GM21528 (cell line): ENCODE data around the gene PIAS2.
"Not testable (repeated sequence)": the region's sequence is repeated elsewhere in the genome, so short reads cannot be mapped to it uniquely, and the experiment has no call there.

Experiments
- ATAC-seq: cut with Tn5 transposase; IDR thresholded peaks from one replicate; pipeline ENCODE4 v1.9.1; 2021; ENCODE audit warnings: mild to moderate bottlenecking, moderate library complexity; ENCODE audit not compliant: unreplicated experiment, low FRiP score

The PIAS2 gene

DNA sequence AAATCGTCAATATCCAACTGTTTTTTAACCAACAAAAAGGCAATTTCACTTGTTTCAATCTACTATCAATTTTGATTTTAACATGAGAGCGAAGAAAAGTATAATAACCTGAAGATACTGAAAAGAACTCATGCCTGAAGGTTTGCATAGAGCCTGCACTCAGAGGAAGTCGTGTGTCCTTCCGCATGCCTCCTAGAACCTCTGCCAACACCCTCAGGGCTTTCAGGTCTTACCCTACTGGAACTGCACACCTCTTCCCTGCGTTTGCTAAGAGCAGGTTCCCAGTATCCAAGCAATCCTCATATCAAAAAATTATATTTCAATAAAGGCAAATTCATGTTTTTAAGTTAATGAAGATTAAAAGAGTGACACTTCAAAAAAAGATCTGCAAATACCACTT is 74.7 kb downstream of the PIAS2 start:
- ATAC-seq = no peak

DNA sequence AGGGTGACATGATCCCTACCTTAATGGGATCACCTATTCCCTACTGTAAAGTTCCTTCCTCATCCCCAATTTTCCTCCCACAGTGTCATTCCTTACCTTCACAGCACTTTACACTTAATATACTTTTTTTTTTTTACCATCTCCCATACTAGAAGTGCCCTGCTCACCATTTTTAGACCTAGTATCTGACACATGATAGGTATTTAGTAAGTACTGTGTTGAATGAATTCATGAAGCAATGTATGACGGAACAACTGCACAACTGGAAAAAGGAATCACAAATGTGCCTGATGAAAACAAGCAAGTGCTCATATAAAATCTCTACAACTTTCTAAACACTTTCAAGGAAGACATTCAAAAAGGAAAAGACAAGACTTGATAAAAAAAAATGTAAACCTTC is 83.4 kb downstream of the PIAS2 start:
- no peak for ATAC-seq

DNA sequence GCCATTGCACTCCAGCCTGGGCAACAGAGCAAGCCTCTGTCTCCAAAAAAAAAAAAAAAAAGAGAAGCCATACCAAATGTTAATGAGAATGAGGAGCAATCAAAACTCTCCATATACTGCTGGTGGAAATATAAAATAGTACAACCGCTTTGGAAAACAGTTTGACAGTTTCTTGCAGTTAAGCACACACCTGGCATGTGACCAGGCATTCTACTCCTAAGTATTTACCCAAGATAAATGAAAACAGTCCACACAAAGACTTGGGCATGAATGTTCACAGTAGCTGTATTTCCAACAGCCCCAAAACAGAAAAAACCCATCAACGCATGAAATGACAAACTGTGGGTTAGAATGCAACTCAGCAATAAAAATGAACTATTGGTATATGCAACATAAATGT is 84.5 kb downstream of the PIAS2 start:
- ATAC-seq = no peak

DNA sequence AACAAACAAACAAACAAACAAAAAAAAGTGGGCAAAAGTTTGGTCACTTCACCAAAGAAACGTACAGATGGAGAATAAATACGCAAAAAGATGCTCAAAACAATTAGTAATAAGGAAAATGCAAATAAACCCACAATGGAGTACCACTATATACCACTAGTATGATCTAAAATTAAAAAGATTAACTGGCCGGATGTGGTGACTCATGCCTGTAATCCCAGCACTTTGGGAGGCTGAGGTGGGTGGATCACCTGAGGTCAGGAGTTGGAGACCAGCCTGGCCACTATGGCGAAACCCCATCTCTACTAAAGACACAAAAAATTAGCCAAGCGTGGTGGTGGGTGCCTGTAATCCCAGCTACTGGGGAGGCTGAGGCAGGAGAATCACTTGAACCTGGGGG is 84.9 kb downstream of the PIAS2 start:
- ATAC-seq = not testable (repeated sequence)

DNA sequence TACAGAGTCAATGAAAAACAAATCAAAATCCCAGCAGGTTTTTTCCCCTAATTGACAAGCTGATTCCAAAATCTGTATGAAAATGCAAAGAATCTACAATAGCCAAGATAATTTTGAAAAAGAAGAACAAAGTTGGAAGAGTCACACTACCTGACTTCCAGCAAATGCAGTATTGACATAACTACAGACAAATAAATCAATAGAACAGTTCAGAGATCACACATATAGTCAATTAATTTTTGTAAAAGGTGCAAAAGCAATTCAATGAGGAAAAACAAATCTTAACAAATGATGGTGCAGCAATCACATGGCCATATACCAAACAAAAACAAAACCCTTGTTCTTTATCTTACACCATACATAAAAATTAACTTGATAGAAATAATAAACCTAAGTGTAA is 85.9 kb downstream of the PIAS2 start:
- no peak for ATAC-seq

DNA sequence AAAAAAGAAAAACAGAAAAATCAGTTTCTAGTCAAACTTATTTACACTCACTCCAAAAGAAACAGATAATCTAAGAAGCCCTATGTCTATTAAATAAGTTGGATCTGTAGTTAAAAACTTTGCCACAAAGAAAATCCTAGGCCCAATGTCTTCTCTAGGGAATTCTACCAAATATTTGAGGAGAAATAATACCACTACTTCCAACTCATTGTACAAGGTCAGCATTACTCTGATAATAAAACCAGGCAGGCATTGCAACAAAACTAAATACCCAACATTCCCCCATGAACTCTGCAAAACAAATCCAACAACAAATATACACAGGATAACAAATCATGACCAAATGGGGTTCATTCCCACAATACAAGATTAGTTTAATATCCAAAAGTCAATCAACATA is 86.7 kb downstream of the PIAS2 start:
- ATAC-seq = no peak

DNA sequence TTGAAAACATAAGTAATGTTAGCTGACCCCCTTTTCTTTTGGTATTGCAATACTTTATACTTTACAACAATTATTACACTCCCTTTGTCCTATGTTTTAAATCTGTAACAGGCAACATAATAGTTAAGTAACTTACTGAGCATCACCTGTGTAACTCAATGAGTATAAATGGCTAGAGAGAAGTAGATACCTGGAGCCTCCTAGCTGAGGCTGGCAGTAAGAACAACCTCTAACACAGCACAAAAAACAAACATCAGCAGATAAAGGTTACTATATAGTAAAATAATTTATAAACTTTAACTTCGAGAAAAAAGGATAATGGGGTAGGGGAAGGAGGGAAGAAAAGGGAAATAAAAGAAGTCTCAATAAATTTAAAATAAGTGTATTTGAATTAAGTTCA is 87.4 kb downstream of the PIAS2 start:
- no peak for ATAC-seq

DNA sequence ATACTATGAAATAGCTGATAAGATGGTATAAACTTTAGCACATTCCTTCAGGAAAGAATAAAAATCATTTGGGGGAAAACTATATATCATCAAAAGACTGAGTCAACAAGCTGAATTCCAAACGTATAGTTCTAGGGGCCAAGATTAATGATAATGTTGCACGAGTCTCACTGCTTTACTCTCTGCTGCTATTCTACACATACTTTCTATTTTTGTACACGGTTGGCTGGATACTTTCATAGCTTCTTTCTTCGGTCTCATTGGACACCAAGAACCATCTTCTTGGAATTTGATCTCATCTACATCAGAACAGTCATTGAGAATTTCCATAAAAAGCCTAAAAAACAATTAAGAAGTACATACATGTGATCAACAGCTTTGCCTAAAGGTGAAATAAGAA is 87.8 kb downstream of the PIAS2 start:
- no peak for ATAC-seq

DNA sequence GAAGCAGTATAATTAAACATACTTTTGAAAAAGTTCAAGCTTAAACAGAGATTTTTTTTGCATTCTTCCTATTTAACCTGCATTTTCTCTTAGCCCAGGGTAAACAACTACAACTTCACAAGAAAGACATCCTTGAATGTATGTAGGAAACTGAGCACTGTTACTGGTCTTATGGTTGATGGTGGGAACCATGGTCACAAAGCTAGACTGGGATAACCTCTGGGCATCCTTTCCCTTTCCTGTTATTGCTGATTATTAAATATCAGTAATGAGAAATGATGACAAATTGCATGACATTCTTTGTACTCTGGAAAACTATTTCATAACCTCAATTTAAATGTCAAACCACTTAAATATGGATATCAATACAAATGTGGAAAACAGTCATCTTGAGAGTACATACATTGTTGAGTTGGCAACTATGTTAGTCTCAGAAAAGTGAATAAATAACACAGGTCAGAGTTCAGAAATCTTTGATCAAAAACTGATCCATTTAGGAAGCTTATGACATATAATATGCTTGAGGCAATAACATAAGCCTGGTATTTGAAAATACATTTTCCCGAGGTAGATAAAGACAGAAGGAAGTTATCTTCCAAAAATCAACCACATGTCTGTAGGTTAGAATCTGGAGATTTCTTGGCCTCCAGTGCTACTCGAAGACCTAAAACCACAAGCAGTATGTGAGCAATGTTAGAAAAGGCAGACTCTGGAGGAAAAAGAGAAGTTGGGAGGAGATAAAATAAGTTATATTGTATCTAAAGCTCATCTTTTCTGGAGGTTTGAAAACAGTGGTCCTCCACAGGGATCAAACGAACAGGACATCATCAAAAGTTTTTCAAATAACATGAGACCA is 95.2 kb downstream of the PIAS2 start:
- no peak for ATAC-seq

DNA sequence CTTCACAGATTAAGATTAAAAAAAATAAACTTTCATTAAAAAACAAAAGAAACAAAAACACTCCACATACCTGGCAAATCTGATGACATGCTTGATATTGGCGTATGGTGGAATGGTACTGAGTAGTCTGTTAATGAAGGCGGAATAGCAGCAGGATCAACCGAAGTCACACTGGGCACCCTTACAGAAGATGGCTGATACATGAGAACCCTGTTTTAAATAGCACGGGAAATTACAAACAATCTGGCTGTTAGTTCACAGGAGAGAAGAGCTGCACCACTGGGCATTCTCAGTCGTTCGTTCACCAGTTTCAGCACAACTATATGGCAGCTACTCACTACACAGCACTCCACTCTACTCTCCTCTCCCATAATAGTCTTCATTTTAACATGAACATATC is 96.4 kb downstream of the PIAS2 start:
- no peak for ATAC-seq

DNA sequence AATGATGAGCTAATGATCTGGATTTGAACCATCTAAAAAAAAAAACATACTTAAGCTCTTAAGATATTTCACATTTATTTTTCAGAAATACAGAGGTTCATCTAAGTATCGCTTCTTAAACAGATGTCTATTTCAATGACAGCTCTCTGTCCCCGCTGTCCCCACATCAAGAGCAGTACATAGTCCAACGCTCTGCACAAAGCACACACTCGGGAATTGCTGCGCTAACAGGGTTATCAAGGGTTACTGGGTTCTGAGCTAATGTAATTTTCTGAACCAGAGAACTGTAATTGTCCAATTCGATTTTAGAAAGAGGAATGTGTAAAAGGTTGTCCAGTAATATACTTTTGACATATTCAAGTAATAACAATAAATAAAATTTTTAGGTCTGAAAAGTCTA is 101.6 kb downstream of the PIAS2 start:
- no peak for ATAC-seq

DNA sequence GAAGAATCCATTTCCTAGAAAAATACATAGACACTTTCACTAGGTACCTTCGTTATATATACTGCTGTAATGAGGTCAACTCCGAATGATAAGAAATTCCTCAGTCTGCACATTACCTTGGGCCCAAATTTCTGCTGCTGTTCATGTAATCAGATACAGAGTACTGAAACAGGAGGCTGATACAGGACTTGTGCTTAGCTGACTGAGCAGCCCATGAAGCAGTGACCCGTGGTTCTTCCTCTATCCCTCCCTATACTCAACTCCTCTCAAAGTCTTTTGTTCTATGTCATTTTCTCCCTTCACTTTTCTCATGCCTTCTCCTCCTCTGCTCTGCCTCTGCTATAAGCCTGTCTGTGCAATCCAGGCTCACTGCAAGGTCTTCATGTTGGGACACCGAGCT is 102.9 kb downstream of the PIAS2 start:
- ATAC-seq = no peak

DNA sequence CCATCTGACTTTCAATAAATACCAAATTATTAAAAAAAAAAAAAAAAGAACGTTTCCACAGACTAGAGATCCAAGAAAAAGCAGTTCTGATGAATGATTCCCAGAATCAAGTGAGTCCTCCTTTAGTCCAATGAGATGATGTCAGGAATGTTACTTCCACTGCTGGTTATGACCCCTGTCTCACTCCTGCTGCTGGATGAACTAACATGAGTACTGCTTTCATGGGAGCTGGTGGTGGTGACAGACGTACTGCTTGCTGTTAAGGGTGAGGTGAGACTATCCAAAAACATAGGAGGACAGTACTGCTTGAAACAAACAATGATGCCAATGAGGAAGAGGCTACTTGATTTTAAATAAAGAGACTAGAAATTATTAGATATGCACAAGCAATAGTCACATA is 105.0 kb downstream of the PIAS2 start:
- ATAC-seq = no peak

DNA sequence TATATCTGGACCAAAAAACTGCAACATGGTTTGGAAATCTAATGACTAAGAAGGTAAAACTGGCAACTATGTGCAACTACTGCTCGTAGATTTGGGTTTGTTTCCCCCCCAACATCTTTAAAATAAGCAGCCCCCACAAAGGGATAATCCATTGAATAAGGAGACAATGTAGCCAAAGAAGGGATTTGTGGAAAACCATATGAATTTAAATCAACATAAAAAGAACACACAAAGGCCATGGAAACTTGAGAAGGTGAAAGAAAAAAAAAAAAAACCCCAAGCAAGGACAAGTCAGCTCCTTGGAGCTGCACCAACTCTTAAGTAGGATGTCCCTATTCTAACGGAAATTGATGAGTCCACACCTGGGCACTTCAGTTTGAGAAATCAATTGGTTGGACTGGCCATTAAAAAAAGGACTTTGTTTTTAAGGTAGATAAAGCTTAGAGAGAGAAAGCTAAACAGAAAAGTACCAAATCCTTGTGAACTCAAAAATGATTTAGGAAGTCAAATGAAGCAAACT is 106.8 kb downstream of the PIAS2 start:
- ATAC-seq = no peak

DNA sequence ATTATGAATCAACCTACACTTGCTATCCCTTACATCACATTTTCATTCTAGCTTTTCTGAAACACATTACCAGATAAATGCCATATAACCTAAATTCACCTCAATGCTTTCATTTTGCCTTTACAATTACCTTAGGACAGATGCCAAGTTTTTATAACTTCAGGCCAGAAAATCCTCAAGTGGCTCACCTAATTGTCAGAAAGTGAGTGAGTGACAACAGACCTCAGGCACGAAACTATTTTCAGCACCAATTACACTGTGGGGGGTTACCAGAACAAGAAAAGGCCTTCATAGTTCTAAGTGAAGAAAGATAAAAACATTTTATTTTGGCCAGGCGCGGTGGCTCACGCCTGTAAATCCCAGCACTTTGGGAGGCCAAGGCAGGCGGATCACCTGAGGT is 108.2 kb downstream of the PIAS2 start:
- ATAC-seq = no peak

DNA sequence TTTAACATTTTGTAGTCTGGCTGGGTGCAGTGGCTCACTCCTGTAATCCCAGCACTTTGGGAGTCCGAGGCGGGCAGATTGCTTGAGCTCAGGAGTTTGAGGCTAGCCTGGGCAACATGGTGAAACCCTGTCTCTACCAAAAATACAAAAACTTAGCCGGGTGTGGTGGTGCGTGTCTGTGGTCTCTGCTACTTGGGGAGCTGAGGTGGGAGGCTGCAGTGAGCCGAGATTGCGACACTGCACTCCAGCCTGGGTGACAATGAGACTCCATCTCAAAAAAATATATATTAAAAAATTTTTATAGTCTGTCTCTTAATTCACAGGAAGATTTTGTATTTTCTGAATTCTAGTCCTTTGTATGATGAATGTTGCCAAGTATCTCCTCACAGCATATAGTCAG is 121.4 kb downstream of the PIAS2 start:
- not testable (repeated sequence) for ATAC-seq

DNA sequence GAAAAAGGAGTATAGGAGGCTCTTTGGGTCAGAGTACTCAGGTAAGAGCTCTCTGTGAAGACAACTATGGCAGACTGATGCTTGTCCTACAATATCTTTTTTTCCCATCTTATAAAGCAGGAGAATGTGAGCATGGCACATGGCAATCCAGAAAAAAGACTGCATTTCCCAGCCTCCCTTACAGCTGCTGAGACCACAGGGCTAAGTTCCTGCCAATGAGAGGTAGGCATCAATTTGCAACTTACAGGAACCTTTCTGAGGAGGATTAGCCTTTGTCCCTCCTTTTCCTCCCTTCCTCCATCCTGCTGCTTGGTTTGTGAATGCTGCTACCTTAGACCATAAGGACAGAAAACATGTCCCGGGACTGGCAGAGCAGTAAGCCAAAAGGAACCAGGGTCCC is 122.7 kb downstream of the PIAS2 start:
- no peak for ATAC-seq

DNA sequence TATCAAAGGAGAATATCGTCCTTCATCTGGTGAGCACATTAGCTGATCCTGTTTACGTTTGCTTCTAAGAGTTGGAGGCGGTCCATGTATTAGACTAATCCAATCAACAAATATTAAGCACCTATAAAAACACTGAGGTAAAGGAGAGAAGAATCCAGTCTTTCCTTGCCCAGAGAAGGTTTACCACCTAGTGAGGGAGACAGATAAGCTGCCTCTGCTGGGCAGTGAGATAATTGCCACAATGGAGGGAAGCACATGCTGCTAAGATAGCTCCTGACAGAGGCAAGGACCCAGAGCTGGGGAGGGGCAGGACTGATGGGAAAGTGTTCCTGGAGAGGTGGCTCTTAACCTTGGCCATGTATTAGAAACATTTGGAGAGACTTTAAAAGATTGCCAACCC is 123.7 kb downstream of the PIAS2 start:
- ATAC-seq = no peak

DNA sequence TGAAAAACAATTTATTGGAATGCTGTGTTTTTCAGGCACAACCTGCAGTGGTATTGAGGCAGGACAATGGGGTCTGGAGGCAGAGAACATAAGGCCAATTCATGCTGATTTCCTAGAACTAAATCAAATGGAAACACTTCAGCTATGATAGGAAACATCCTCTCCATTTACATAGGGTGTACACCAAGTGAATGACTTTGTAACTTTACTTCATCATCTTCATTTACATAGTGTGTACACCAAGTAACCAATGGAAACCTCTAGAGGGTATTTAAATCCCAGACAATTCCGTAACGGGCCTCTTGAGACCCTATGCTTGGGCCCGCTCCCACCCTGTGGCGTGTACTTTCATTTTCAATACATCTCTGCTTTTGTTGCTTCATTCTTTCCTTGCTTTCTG is 128.2 kb downstream of the PIAS2 start:
- no peak for ATAC-seq

DNA sequence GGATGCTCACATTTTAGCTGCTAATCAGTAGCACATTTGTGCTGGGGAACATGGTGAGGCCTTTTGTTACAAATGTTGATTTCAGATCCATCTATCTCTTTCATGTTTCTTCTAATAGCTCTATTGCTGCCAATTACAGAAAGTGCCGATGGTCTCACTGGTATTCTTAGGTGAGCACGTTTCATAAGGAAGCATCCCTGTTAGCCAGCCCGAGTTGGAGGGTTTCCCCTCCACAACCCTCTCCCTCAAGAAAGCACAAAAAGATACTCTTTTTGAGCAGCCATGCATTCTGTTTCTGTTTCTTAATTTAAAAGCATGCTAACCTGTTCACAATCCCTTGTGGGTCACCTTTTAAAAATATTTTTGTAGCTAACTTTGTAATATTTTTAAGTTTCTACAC is 129.6 kb downstream of the PIAS2 start:
- ATAC-seq = no peak

DNA sequence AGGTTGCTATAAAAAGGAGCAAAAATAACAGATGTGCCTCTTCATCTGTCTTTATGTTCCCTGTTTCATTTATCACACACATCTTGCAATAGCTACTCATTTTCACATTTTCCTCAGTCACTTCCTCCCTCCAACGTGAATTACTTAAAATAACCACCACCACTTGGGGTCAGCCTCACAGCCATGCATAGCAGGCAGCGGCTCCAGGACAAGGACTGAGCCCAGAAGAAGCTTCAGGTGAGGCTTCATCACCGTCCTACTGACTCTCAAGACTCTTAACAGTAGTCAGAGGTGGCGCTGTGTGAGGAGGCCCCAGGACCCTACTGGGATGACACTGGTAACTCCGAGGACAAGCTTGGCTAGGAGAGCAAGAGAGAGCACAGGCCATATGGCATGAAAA is 144.9 kb downstream of the PIAS2 start:
- ATAC-seq = no peak

DNA sequence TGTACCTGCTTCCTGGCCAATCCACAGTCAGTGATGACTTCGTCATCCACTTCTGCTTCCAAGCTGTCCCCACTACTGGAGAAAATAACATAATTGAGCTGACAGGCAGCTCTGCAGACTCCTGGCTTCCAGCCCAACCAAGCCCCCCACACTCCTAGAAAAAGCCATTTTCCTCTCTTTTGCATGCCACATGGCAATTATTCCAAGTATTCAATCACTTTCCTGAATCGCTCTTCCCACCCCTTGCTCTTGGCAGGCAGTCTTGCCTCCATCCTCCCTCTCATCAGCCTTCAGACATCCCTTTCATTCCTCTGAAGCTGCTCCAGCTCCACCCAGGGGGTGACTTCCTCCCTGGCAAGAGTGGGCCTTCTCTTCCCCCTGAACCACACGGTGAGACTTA is 146.2 kb downstream of the PIAS2 start:
- no peak for ATAC-seq

DNA sequence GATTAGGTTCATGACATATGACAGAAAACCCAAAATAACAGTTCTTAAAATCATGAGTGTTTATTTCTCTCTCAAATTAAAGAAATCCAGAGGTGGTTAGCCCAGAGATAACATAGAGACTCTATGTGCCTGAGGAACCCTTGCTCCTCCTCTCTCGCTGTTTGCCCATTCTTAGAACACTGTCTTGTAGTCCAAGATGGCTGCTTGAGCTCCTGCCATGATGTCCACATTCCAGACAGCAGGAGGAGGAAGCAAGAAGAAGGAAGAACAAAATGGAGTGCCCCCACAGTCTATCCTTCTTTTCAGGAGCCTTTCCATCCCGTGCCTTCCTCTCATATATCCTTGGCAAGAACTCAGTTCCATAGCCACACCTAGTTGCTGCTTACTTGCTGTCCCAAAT is 146.6 kb downstream of the PIAS2 start:
- ATAC-seq = no peak
